Liver (tissue), 9 donors: Measurements from ENCODE around the gene TAF1C. TPM values are rescaled to one million over a fixed set of nuclear protein-coding genes. Genes with fewer than 3 reads are reported as not detected.

Source experiments
- DNase-seq: peaks from one replicate; pipeline ENCODE4 v3.0.0-alpha.2; 2017; ENCODE audit warnings: low spot score
- H3K27ac ChIP-seq, 2 donors: one replicate each; pipeline ENCODE4 v1.7.0; 2013; ENCODE audit warnings: inconsistent platforms in 2 of 2, low read length in 2 of 2, control low read depth in 1 of 2, low read depth in 1 of 2, mild to moderate bottlenecking in 1 of 2
- H3K27me3 ChIP-seq, 4 donors: one replicate each; pipeline versions ENCODE4 v1.6.1 to v1.7.0; 2013; ENCODE audit warnings: low read length in 3 of 4, inconsistent platforms in 1 of 4, mild to moderate bottlenecking in 1 of 4, moderate library complexity in 1 of 4; ENCODE audit not compliant: control insufficient read depth in 4 of 4, insufficient read depth in 4 of 4
- H3K36me3 ChIP-seq, 4 donors: one replicate each; pipeline versions ENCODE4 v1.6.1 to v1.7.0; 2013; ENCODE audit warnings: low read length in 3 of 4, mild to moderate bottlenecking in 3 of 4, low read depth in 1 of 4, moderate library complexity in 1 of 4; ENCODE audit not compliant: control insufficient read depth in 4 of 4, insufficient read depth in 3 of 4
- H3K4me1 ChIP-seq, 4 donors: one replicate each; pipeline versions ENCODE4 v1.6.1 to v1.7.0; 2013; ENCODE audit warnings: low read length in 3 of 4, mild to moderate bottlenecking in 3 of 4, moderate library complexity in 1 of 4; ENCODE audit not compliant: control insufficient read depth in 4 of 4, insufficient read depth in 4 of 4
- H3K4me3 ChIP-seq, 3 donors: one replicate each; pipeline versions ENCODE4 v1.6.1 to v1.7.0; 2013; ENCODE audit warnings: low read length in 3 of 3, control low read depth in 1 of 3, low read depth in 1 of 3, mild to moderate bottlenecking in 1 of 3
- H3K9ac ChIP-seq, 2 donors: one replicate each; pipeline ENCODE4 v1.7.0; 2013; ENCODE audit warnings: low read length in 2 of 2, mild to moderate bottlenecking in 2 of 2, moderate library complexity in 2 of 2, control low read depth in 1 of 2, low read depth in 1 of 2
- H3K9me3 ChIP-seq, 4 donors: one replicate each; pipeline versions ENCODE4 v1.6.1 to v1.7.0; 2013; ENCODE audit warnings: low read length in 3 of 4; ENCODE audit not compliant: control insufficient read depth in 4 of 4
- EGR1 ChIP-seq, 2 donors: IDR thresholded peaks; 2 replicates each; pipeline ENCODE4 v1.6.1; 2016 to 2018; ENCODE audit warnings: antibody characterized with exemption in 2 of 2, low read depth in 2 of 2
- FOXA1 ChIP-seq: IDR thresholded peaks from 2 replicates; pipeline ENCODE4 v1.6.1; 2016; ENCODE audit warnings: antibody characterized with exemption
- FOXA2 ChIP-seq: IDR thresholded peaks from 2 replicates; pipeline ENCODE4 v1.6.1; 2016; ENCODE audit warnings: antibody characterized with exemption
- GABPA ChIP-seq, 2 donors: IDR thresholded peaks in 1 of 2; conservative IDR thresholded peaks in 1 of 2; 2 replicates each; pipeline ENCODE4 v1.6.1; 2016; ENCODE audit warnings: antibody characterized with exemption in 2 of 2, mild to moderate bottlenecking in 1 of 2, moderate library complexity in 1 of 2
- HNF4A ChIP-seq, 2 donors: conservative IDR thresholded peaks; 2 replicates each; pipeline ENCODE4 v1.6.1; 2016; ENCODE audit warnings: antibody characterized with exemption in 2 of 2, mild to moderate bottlenecking in 2 of 2
- HNF4G ChIP-seq: IDR thresholded peaks from 2 replicates; pipeline ENCODE4 v1.6.1; 2016; ENCODE audit warnings: antibody characterized with exemption
- JUND ChIP-seq, 2 donors: IDR thresholded peaks; 2 replicates each; pipeline ENCODE4 v1.6.1; 2016; ENCODE audit warnings: antibody characterized with exemption in 2 of 2
- NR2F2 ChIP-seq: IDR thresholded peaks from 2 replicates; pipeline ENCODE4 v1.6.1; 2016; ENCODE audit warnings: antibody characterized with exemption
- RAD21 ChIP-seq, 2 donors: IDR thresholded peaks; 2 replicates each; pipeline ENCODE4 v1.6.1; 2016; ENCODE audit warnings: antibody characterized with exemption in 2 of 2, mild to moderate bottlenecking in 2 of 2
- RXRA ChIP-seq, 2 donors: IDR thresholded peaks; 2 replicates each; pipeline ENCODE4 v1.6.1; 2017 to 2018; ENCODE audit warnings: antibody characterized with exemption in 2 of 2, mild to moderate bottlenecking in 1 of 2
- SP1 ChIP-seq: IDR thresholded peaks from 2 replicates; pipeline ENCODE4 v1.6.1; 2018; ENCODE audit warnings: antibody characterized with exemption, mild to moderate bottlenecking
- TAF1 ChIP-seq: conservative IDR thresholded peaks from 2 replicates; pipeline ENCODE4 v1.6.1; 2016; ENCODE audit warnings: antibody characterized with exemption, mild to moderate bottlenecking
- YY1 ChIP-seq: IDR thresholded peaks from 2 replicates; pipeline ENCODE4 v1.6.1; 2016; ENCODE audit warnings: antibody characterized with exemption, mild to moderate bottlenecking
- WGBS: extraction: QIAGEN DNeasy Blood & Tissue Kit; methylation state at CpG from one replicate; pipeline ENCODE4 v1.1.7; 2013; 5-methylcytosine and 5-hydroxymethylcytosine counted together
- polyA plus RNA-seq, 2 donors: library from polyadenylated mRNA; stranded (reverse) in 1 of 2; unstranded in 1 of 2; fragments of 200-250 nt in 1 of 2; fragments of >200 nt in 1 of 2; fragmentation: Nextera tagmentation in 1 of 2; extraction: Ambion mirVana in 1 of 2; gene quantifications; one replicate each; pipeline versions ENCODE4 v1.2.1 to v1.2.3, GENCODE V29; 2013 to 2015
- total RNA-seq, 2 donors: library from RNA; depleted of rRNA; stranded (reverse); fragments of >200 nt; gene quantifications; one replicate each; pipeline ENCODE4 v1.2.3, GENCODE V29; 2014
- TF ChIP-seq, protein P1 (sequence below): IDR thresholded peaks from 2 replicates; pipeline ENCODE4 v1.6.1; 2016; ENCODE audit warnings: antibody characterized with exemption
- TF ChIP-seq, protein P2 (sequence below): IDR thresholded peaks from 2 replicates; pipeline ENCODE4 v1.6.1; 2016; ENCODE audit warnings: antibody characterized with exemption, mild to moderate bottlenecking
- TF ChIP-seq, protein P3 (sequence below): fragments of 150-350 bp; IDR thresholded peaks from 2 replicates; pipeline ENCODE4 v1.5.1; 2017; ENCODE audit warnings: improper control_type of control experiment, low read depth, low read length; ENCODE audit not compliant: missing input control
- TF ChIP-seq, protein P4 (sequence below): IDR thresholded peaks from 2 replicates; pipeline ENCODE4 v1.6.1; 2016; ENCODE audit warnings: antibody characterized with exemption
- TF ChIP-seq, protein P5 (sequence below): IDR thresholded peaks from 2 replicates; pipeline ENCODE4 v1.6.1; 2016; ENCODE audit warnings: antibody characterized with exemption
- donor health status: healthy.
- donor health status: healthy.
- donor health status: healthy.
- donor health status: healthy.
- donor health status: healthy.

TAF1C gene
- total and polyA plus RNA-seq, 4 donors: 10.2 to 34.5 (median 11.3) TPM

DNA sequence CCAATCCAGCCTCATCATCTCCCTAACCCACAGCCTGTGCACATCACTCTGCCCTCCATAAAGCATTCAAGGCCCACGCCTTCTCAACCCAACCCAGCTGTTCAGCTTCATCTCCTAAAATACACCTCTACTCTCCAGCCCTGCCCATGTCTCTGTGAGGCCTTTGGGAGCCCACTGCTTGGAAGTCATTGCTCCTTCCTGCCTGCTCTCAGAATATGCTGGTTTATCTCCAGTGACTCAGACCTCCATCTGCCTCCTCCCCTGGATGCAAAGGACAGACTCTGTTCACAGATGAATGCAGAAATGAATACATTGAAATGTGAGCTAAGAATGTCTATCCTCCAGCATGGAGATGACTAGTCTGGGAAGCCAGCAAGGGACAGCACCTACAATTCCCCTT, 34.0 kb upstream of the TAF1C start:
- H3K4me3 ChIP-seq: no peak overlapping the region
- no peak for TF ChIP-seq TAF1
- no peak for TF ChIP-seq FOXA1
- no peak for TF ChIP-seq RAD21 (IDR thresholded peaks at IDR 0.05)
- no peak for TF ChIP-seq YY1
- TF ChIP-seq HNF4A (conservative IDR thresholded peaks at IDR 0.05): no peak
- no peak for TF ChIP-seq NR2F2
- no peak for TF ChIP-seq GABPA (IDR thresholded peaks at IDR 0.05 in 1 of 2, conservative IDR thresholded peaks at IDR 0.05 in 1 of 2)
- no peak for TF ChIP-seq RXRA (IDR thresholded peaks at IDR 0.05)
- TF ChIP-seq, protein P1, sequence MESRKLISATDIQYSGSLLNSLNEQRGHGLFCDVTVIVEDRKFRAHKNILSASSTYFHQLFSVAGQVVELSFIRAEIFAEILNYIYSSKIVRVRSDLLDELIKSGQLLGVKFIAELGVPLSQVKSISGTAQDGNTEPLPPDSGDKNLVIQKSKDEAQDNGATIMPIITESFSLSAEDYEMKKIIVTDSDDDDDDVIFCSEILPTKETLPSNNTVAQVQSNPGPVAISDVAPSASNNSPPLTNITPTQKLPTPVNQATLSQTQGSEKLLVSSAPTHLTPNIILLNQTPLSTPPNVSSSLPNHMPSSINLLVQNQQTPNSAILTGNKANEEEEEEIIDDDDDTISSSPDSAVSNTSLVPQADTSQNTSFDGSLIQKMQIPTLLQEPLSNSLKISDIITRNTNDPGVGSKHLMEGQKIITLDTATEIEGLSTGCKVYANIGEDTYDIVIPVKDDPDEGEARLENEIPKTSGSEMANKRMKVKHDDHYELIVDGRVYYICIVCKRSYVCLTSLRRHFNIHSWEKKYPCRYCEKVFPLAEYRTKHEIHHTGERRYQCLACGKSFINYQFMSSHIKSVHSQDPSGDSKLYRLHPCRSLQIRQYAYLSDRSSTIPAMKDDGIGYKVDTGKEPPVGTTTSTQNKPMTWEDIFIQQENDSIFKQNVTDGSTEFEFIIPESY: no peak
- no peak for TF ChIP-seq JUND (IDR thresholded peaks at IDR 0.05)
- TF ChIP-seq, protein P2, sequence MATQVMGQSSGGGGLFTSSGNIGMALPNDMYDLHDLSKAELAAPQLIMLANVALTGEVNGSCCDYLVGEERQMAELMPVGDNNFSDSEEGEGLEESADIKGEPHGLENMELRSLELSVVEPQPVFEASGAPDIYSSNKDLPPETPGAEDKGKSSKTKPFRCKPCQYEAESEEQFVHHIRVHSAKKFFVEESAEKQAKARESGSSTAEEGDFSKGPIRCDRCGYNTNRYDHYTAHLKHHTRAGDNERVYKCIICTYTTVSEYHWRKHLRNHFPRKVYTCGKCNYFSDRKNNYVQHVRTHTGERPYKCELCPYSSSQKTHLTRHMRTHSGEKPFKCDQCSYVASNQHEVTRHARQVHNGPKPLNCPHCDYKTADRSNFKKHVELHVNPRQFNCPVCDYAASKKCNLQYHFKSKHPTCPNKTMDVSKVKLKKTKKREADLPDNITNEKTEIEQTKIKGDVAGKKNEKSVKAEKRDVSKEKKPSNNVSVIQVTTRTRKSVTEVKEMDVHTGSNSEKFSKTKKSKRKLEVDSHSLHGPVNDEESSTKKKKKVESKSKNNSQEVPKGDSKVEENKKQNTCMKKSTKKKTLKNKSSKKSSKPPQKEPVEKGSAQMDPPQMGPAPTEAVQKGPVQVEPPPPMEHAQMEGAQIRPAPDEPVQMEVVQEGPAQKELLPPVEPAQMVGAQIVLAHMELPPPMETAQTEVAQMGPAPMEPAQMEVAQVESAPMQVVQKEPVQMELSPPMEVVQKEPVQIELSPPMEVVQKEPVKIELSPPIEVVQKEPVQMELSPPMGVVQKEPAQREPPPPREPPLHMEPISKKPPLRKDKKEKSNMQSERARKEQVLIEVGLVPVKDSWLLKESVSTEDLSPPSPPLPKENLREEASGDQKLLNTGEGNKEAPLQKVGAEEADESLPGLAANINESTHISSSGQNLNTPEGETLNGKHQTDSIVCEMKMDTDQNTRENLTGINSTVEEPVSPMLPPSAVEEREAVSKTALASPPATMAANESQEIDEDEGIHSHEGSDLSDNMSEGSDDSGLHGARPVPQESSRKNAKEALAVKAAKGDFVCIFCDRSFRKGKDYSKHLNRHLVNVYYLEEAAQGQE: no peak
- no peak for TF ChIP-seq EGR1 (IDR thresholded peaks at IDR 0.05; ENCODE audit: low read depth in 2 of 2)
- no peak for TF ChIP-seq SP1
- no peak for TF ChIP-seq FOXA2
- TF ChIP-seq, protein P3, sequence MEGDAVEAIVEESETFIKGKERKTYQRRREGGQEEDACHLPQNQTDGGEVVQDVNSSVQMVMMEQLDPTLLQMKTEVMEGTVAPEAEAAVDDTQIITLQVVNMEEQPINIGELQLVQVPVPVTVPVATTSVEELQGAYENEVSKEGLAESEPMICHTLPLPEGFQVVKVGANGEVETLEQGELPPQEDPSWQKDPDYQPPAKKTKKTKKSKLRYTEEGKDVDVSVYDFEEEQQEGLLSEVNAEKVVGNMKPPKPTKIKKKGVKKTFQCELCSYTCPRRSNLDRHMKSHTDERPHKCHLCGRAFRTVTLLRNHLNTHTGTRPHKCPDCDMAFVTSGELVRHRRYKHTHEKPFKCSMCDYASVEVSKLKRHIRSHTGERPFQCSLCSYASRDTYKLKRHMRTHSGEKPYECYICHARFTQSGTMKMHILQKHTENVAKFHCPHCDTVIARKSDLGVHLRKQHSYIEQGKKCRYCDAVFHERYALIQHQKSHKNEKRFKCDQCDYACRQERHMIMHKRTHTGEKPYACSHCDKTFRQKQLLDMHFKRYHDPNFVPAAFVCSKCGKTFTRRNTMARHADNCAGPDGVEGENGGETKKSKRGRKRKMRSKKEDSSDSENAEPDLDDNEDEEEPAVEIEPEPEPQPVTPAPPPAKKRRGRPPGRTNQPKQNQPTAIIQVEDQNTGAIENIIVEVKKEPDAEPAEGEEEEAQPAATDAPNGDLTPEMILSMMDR: no peak
- no peak for TF ChIP-seq HNF4G
- H3K4me1 ChIP-seq: no peaks in the 10 kb centered on the region
- H3K36me3 ChIP-seq: no peaks in the 10 kb centered on the region
- 91% methylated on average over 1 of the region's 1 CpG for WGBS
- H3K27me3 ChIP-seq: peaks cover 0 to 2% (median 0%) of the 10 kb centered on the region in 4 donors
- no peaks in the 10 kb centered on the region for H3K9me3 ChIP-seq
- no peak for DNase-seq
- H3K27ac ChIP-seq: no peak overlapping the region
- H3K9ac ChIP-seq: no peak overlapping the region

DNA sequence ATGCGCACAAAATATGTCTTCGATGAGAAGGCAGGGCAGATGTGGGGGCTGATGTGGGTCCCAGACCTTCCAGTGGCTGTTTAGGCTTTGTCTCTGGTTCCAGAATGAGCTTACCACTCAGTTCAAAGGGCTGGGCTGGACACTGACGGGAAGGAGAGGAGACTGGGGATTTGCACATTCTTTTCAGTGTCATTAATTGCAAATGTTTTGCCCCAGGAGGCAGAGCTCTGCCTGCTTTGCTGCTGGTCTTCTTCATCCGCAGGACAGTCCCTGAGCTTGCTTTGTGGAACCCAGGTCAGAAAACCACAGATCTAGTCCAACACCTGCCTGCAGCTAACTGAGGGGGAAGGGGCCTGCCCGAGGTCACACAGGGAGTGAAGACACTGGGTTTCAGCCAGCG, 32.1 kb upstream of the TAF1C start:
- peaks cover 0 to 2% (median 0%) of the 10 kb centered on the region in 4 donors for H3K27me3 ChIP-seq
- H3K36me3 ChIP-seq: no peaks in the 10 kb centered on the region
- no peak overlapping the region for H3K27ac ChIP-seq
- H3K9ac ChIP-seq: no peak overlapping the region
- no peaks in the 10 kb centered on the region for H3K9me3 ChIP-seq
- WGBS: 73% methylated on average over 6 of the region's 6 CpGs
- H3K4me1 ChIP-seq: no peaks in the 10 kb centered on the region
- no peak overlapping the region for H3K4me3 ChIP-seq
- no peak for DNase-seq
- TF ChIP-seq, protein P4, sequence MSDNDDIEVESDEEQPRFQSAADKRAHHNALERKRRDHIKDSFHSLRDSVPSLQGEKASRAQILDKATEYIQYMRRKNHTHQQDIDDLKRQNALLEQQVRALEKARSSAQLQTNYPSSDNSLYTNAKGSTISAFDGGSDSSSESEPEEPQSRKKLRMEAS: no peak
- TF ChIP-seq RXRA (IDR thresholded peaks at IDR 0.05): no peak
- TF ChIP-seq FOXA1: no peak
- no peak for TF ChIP-seq HNF4G
- TF ChIP-seq, protein P2: no peak
- no peak for TF ChIP-seq SP1
- TF ChIP-seq FOXA2: no peak
- TF ChIP-seq, protein P5, sequence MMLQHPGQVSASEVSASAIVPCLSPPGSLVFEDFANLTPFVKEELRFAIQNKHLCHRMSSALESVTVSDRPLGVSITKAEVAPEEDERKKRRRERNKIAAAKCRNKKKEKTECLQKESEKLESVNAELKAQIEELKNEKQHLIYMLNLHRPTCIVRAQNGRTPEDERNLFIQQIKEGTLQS: no peak
- no peak for TF ChIP-seq JUND (IDR thresholded peaks at IDR 0.05)
- no peak for TF ChIP-seq EGR1 (IDR thresholded peaks at IDR 0.05; ENCODE audit: low read depth in 2 of 2)
- no peak for TF ChIP-seq TAF1
- no peak for TF ChIP-seq GABPA (IDR thresholded peaks at IDR 0.05 in 1 of 2, conservative IDR thresholded peaks at IDR 0.05 in 1 of 2)
- no peak for TF ChIP-seq RAD21 (IDR thresholded peaks at IDR 0.05)
